Tibial nerve (tissue), 4 donors: ENCODE data around the gene AGBL3.

Experiments
- CTCF ChIP-seq, 5 experiments: fragments of 200-600 bp in 3 of 5; fragments of 450-650 bp in 2 of 5; sonication (generic) in 3 of 5; IDR thresholded peaks; one replicate each; pipeline ENCODE4 v1.5.1; 2016 to 2019; ENCODE audit warnings: antibody characterized with exemption in 5 of 5, mild to moderate bottlenecking in 3 of 5, moderate library complexity in 2 of 5
- EP300 ChIP-seq, 2 donors: sonication (generic); formaldehyde crosslinking; IDR thresholded peaks; one replicate each; pipeline ENCODE4 v1.6.1; 2017; ENCODE audit warnings: antibody characterized with exemption in 2 of 2, mild to moderate bottlenecking in 1 of 2
- POLR2A ChIP-seq, 2 donors: fragments of 450-650 bp; IDR thresholded peaks; one replicate each; pipeline ENCODE4 v1.6.1; 2017; ENCODE audit warnings: antibody characterized with exemption in 2 of 2, mild to moderate bottlenecking in 2 of 2, moderate library complexity in 2 of 2

DNA sequence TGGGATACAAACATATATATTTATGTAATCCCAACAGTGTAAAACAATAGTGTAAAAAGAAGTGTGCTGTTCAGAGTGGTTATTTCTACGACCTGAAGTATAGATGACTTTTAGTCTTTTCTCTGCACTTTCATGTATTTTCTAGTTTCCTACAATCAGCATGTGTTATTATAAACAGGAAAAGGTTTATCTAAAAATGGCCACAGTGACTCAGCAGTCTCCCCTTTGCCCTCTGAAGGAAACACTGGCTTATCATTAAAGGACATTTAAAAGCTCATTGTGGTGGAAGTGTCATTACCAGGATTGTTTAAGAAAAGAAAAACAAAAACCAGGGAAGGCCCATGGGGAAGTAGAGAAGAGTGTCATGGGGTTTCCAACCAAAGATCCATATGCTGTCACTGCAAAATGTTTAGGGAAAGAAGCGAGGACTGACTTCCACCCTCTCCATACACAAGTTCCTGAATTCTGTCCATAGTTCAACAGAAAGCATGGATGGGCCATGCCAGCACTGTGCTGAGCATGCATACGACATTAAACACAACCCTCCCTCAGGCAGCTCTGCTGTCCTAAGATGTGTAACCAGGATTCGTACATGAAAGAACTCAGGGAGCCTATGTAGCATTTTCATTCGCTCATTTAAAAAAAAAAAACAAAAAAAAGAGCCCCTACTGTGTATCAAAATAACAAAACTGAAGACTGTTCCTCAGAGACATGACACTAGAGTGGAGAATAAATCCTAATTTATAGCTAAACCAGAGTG lies 174.0 kb downstream of the AGBL3 start:
- no peak for TF ChIP-seq CTCF (IDR thresholded peaks at IDR 0.05)
- TF ChIP-seq POLR2A (IDR thresholded peaks at IDR 0.05): no peak
- peak in 1 of 2 donors; percentile 46 for TF ChIP-seq EP300 (IDR thresholded peaks at IDR 0.05)
